Fibroblast of the aortic adventitia (primary cell): ENCODE measurements around the gene KRTAP5-3. TPM values are rescaled to one million over a fixed set of nuclear protein-coding genes. Genes with fewer than 3 reads are reported as not detected.

Experiments used
- DNase-seq: peaks from one replicate; pipeline ENCODE4 v3.0.0-alpha.2; 2010; ENCODE audit warnings: low read depth
- H3K4me3 ChIP-seq: 2 replicates; pipeline ENCODE4 v1.5.1; 2011; ENCODE audit warnings: low read depth, mild to moderate bottlenecking, control low read depth, low read length, moderate library complexity
- total RNA-seq: library from RNA; depleted of rRNA; stranded (reverse); fragments of >200 nt; gene quantifications from 2 replicates; pipeline ENCODE4 v1.2.3, GENCODE V29; 2012; ENCODE audit warnings: low replicate concordance
- TF ChIP-seq, protein P1 (sequence below): IDR thresholded peaks from 2 replicates; pipeline ENCODE4 v1.5.1; 2011; ENCODE audit warnings: mild to moderate bottlenecking, low read length, control low read depth, inconsistent platforms; ENCODE audit not compliant: insufficient read depth

The KRTAP5-3 gene
- total RNA-seq, 1 donor, result not detected

DNA sequence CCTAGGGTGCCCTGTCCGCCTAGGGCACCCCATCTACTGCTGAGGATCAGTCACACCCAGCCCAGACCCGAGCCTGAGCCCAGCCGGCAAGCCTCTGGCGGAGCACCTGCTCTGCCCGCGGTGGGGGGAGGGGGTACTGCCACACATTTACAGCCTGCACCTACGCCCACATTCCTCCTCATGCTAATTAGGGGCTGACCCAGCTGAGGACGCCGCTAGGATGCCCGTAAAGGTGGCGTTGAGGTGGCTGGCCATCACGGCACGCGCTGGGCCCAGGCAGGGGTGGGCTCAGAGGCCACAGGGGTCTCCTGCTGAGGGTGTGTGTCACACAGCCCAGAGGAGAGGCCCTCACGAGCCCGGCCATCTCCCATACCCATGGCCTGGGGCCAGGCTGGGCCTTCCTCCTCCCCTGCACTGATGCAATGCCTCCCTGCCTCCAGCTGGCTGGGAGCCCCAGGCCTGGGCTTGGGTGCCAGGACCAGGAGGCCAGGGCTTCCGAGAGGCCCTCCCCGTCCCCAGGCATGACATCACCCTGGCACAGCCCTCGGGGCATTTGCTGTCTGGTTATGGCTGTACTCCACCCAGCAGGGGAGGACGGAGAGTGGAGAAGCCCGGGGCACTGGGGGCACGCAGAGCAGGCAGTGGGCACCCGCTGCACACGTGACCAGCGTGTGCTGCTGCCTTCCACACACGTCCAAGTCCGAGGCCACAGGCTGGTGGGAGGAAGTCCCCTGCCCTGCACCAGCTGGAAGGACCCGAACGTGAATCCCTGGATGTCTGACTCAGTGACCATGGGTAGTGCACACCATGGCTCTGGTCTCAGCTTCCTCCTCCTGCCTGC lies 48.9 kb downstream of the KRTAP5-3 start:
- H3K4me3 ChIP-seq, result no peak overlapping the region
- DNase-seq, result peak; percentile 86
- TF ChIP-seq, protein P1, sequence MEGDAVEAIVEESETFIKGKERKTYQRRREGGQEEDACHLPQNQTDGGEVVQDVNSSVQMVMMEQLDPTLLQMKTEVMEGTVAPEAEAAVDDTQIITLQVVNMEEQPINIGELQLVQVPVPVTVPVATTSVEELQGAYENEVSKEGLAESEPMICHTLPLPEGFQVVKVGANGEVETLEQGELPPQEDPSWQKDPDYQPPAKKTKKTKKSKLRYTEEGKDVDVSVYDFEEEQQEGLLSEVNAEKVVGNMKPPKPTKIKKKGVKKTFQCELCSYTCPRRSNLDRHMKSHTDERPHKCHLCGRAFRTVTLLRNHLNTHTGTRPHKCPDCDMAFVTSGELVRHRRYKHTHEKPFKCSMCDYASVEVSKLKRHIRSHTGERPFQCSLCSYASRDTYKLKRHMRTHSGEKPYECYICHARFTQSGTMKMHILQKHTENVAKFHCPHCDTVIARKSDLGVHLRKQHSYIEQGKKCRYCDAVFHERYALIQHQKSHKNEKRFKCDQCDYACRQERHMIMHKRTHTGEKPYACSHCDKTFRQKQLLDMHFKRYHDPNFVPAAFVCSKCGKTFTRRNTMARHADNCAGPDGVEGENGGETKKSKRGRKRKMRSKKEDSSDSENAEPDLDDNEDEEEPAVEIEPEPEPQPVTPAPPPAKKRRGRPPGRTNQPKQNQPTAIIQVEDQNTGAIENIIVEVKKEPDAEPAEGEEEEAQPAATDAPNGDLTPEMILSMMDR, result no peak

DNA sequence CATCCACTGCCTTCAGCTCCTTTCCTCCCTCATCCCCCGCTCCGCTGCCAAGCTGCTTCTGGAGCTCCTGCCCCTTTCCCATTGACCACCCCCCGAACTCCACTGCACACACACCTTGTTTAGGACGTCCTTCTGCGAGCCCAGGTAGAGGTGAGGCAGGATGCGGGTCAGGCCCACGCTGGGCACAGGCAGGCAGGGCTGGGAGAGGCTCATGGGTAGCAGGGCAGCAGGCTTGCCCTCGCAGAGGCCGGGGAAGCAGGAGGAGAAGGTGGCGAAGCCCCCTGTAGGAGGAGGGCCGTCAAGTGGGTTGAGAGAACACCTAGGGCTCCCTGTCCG lies 49.5 kb downstream of the KRTAP5-3 start:
- H3K4me3 ChIP-seq, result no peak overlapping the region

DNA sequence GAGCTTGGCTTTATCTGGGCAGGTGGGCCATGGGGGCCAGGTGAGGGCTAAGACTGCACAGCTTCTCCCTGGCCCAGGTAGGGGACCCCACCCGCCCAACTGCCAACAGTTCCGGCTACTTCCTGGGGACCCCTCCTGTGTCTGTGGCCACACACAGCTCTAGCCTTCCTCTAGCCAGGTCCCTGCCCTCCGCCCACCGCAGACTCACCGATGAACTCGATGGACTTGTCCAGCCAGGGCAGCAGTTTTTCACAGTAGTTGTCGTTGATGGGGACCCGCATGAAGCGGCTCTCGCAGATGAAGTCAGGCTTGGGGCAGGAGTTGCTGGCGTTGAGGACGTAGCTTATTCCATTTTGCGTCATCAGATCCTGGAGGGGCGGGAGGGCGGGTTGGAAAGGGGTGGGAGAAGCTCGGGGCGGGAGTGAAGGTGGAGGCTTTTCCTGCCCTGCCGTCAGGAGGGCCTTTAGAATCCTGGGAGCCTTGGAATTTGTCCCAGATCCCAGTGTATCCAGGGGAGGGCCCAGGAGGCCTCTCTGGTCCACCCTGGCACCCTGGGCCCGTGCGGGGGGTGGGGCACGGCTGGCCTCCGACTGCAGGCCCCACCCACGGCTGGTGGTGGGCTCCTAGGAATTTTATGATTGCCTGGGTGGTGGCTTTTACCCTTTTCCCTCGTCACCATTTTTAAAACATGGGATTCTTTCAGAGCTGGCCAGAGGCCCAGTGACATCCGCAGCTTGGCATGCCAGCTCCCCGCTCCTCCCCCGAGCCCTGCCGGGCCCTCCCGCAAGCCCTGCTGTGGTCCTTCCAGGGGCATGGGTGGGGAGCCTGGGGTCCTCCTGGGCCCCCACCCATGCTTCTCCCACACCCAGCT lies 50.1 kb downstream of the KRTAP5-3 start:
- TF ChIP-seq, protein P1, result no peak
- peak; percentile 82 for DNase-seq
- no peak overlapping the region for H3K4me3 ChIP-seq

More for the DNA sequence above, 49.5 kb downstream of the KRTAP5-3 start:
- DNase-seq, result no peak
- TF ChIP-seq, protein P1, result no peak

Other genes with a start within 250 kb of the KRTAP5-3 start
- 0.36 TPM in 1 of 2 replicates, not detected in the other for gene BRSK2, start 218.5 kb downstream of the KRTAP5-3 start, total RNA-seq
- 3.1 and 13.9 TPM in 2 replicates for gene MOB2, start 121.7 kb downstream of the KRTAP5-3 start, total RNA-seq
- 0.36 TPM in 1 of 2 replicates, not detected in the other for gene DUSP8, start 36.2 kb downstream of the KRTAP5-3 start, total RNA-seq
- gene KRTAP5-1, start 23.2 kb downstream of the KRTAP5-3 start, total RNA-seq, result not detected in 2 replicates
- gene KRTAP5-2, start 10.2 kb downstream of the KRTAP5-3 start, total RNA-seq, result not detected in 2 replicates
- gene KRTAP5-4, start 13.7 kb upstream of the KRTAP5-3 start, total RNA-seq, result not detected in 2 replicates
- not detected in 2 replicates for gene KRTAP5-5, start 21.3 kb upstream of the KRTAP5-3 start, total RNA-seq
- not detected in 2 replicates for gene KRTAP5-6, start 88.7 kb upstream of the KRTAP5-3 start, total RNA-seq
- 2.2 and 5.9 TPM in 2 replicates for gene IFITM10, start 142.1 kb upstream of the KRTAP5-3 start, total RNA-seq
- gene CTSD, start 155.5 kb upstream of the KRTAP5-3 start, total RNA-seq, result 184 and 221 TPM in 2 replicates
- gene SYT8, start 226.5 kb upstream of the KRTAP5-3 start, total RNA-seq, result 0.82 TPM in 1 of 2 replicates, not detected in the other
- gene TNNI2, start 230.5 kb upstream of the KRTAP5-3 start, total RNA-seq, result not detected in 2 replicates
- gene LSP1, start 244.6 kb upstream of the KRTAP5-3 start, total RNA-seq, result 18.7 and 40.2 TPM in 2 replicates